Right lobe of liver (tissue), 6 donors: ENCODE data around the gene DCD. TPM values are rescaled to one million over a fixed set of nuclear protein-coding genes. Genes with fewer than 3 reads are reported as not detected.

Experiments used
- ATAC-seq, 4 donors: fragments of 200-7000 bp; cut with Tn5 transposase; one replicate each; pipeline ENCODE4 v1.9.1; 2020; ENCODE audit warnings: mild to moderate bottlenecking in 4 of 4, moderate library complexity in 4 of 4
- DNase-seq, 3 donors: peaks; one replicate each; pipeline ENCODE4 v3.0.0-alpha.2; 2020
- H3K27ac ChIP-seq, 3 donors: fragments of 200-600 bp; one replicate each; pipeline ENCODE4 v1.8.0; 2022
- H3K27me3 ChIP-seq, 2 donors: fragments of 200-600 bp; one replicate each; pipeline ENCODE4 v1.8.0; 2022
- H3K36me3 ChIP-seq, 4 donors: fragments of 200-600 bp; sonication (generic) in 1 of 4; one replicate each; pipeline versions ENCODE4 v1.5.1 to v1.8.0; 2017 to 2022; ENCODE audit warnings: control low read depth in 1 of 4
- H3K4me1 ChIP-seq, 4 donors: fragments of 200-600 bp; sonication (generic) in 1 of 4; one replicate each; pipeline versions ENCODE4 v1.5.1 to v1.8.0; 2017 to 2022; ENCODE audit warnings: control low read depth in 1 of 4
- H3K4me3 ChIP-seq, 3 donors: fragments of 200-600 bp; one replicate each; pipeline ENCODE4 v1.8.0; 2022
- H3K9me3 ChIP-seq, 4 donors: fragments of 200-600 bp; sonication (generic) in 1 of 4; one replicate each; pipeline versions ENCODE4 v1.5.1 to v1.8.0; 2017 to 2022; ENCODE audit warnings: control low read depth in 1 of 4
- CTCF ChIP-seq, 4 donors: fragments of 200-600 bp in 3 of 4; fragments of 450-650 bp in 1 of 4; IDR thresholded peaks; one replicate each; pipeline versions ENCODE4 v1.5.1 to v1.8.0; 2016 to 2022; ENCODE audit warnings: antibody characterized with exemption in 4 of 4, mild to moderate bottlenecking in 2 of 4
- POLR2A ChIP-seq: fragments of 450-650 bp; IDR thresholded peaks from one replicate; pipeline ENCODE4 v1.6.1; 2017; ENCODE audit warnings: antibody characterized with exemption, mild to moderate bottlenecking
- WGBS: methylation state at CpG from one replicate; pipeline ENCODE4 v1.1.6; 2018; ENCODE audit warnings: low coverage, low lambda C conversion rate; ENCODE audit not compliant: insufficient coverage; ENCODE audit errors: missing lambda C conversion rate; 5-methylcytosine and 5-hydroxymethylcytosine counted together
- intact Hi-C, 2 donors: fragments of 100-400 bp; cut with DNase I; formaldehyde crosslinking; loops; one replicate each; pipeline versions ENCODE4 v1.11.2 to v1.14.1; 2022
- total RNA-seq, 6 experiments: library from RNA; depleted of rRNA in 2 of 6; stranded (reverse); fragments of >200 nt in 2 of 6; fragmentation: NEBNext Ultra II Directional in 3 of 6; extraction: Animal tissue kit (Norgen Biotek cat#: 25700) in 3 of 6; gene quantifications; one replicate each; pipeline versions ENCODE4 v1.1.0 to v1.2.4, GENCODE V29; 2016 to 2023
- donor health status: DM: no; HTN: yes; CAD: no.
- donor health status: DM: no; HTN: no; CAD: no.
- donor health status: DM: no; HTN: no; CAD: no.
- donor health status: DM: no; HTN: yes; CAD: no.
- donor health status: DM: no; HTN: yes; CAD: no.

The DCD gene
- total RNA-seq, 6 experiments from 2014 or later, result not detected

- TF ChIP-seq CTCF (IDR thresholded peaks at IDR 0.05) (peak; percentile 51 to 79 (median 59)), POLR2A (no peak)
- no peak overlapping the region for H3K4me3 ChIP-seq
- H3K27ac ChIP-seq, result no peak overlapping the region
- H3K9me3 ChIP-seq, result no peaks in the 10 kb centered on the region
- H3K4me1 ChIP-seq, result peaks cover 0 to 13% (median 0%) of the 10 kb centered on the region in 4 donors
- DNase-seq, result peak in 2 of 3 donors; percentile 46 to 60
- no peaks in the 10 kb centered on the region for H3K36me3 ChIP-seq
- no peaks in the 10 kb centered on the region for H3K27me3 ChIP-seq
- WGBS, result 48% methylated on average over 15 of the region's 19 CpGs
- ATAC-seq, result peak; percentile 74 to 86 (median 80)
- intact Hi-C loops, result no loop called here
These were observed 10.4 kb upstream of the DCD start for GRCh38 chr12:54658306-54659264.

GRCh38 chr12:54657105-54657607, 9.0 kb upstream of the DCD start:
- 70% methylated on average over 6 of the region's 6 CpGs for WGBS
- H3K9me3 ChIP-seq, result no peaks in the 10 kb centered on the region
- H3K27me3 ChIP-seq, result no peaks in the 10 kb centered on the region
- intact Hi-C loops, result no loop called here
- no peak for TF ChIP-seq CTCF (IDR thresholded peaks at IDR 0.05)
- no peak for TF ChIP-seq POLR2A
- DNase-seq (no peak), ATAC-seq (no peak)
- H3K4me3 ChIP-seq, result no peak overlapping the region
- H3K36me3 ChIP-seq, result no peaks in the 10 kb centered on the region
- H3K27ac ChIP-seq, result no peak overlapping the region
- peaks cover 0 to 13% (median 0%) of the 10 kb centered on the region in 4 donors for H3K4me1 ChIP-seq

GRCh38 chr12:54654926-54655325, 6.8 kb upstream of the DCD start:
- Histone ChIP-seq H3K36me3 (no peaks in the 10 kb centered on the region), H3K27ac (no peak overlapping the region), H3K4me1 (no peaks in the 10 kb centered on the region), H3K4me3 (no peak overlapping the region), H3K9me3 (no peaks in the 10 kb centered on the region), H3K27me3 (no peaks in the 10 kb centered on the region)
- TF ChIP-seq POLR2A (no peak), CTCF (IDR thresholded peaks at IDR 0.05) (no peak)
- ATAC-seq (no peak), DNase-seq (no peak)
- WGBS, result 67% methylated on average over 2 of the region's 2 CpGs
- intact Hi-C loops, result no loop called here

- WGBS, result 65% methylated on average over 9 of the region's 9 CpGs
- ATAC-seq (no peak), DNase-seq (no peak)
- no peaks in the 10 kb centered on the region for H3K9me3 ChIP-seq
- H3K27me3 ChIP-seq, result no peaks in the 10 kb centered on the region
- no peak overlapping the region for H3K4me3 ChIP-seq
- no peaks in the 10 kb centered on the region for H3K36me3 ChIP-seq
- H3K4me1 ChIP-seq, result no peaks in the 10 kb centered on the region
- no peak overlapping the region for H3K27ac ChIP-seq
- intact Hi-C loops, result no loop called here
- TF ChIP-seq POLR2A (no peak), CTCF (IDR thresholded peaks at IDR 0.05) (no peak)
These were observed 4.9 kb upstream of the DCD start for GRCh38 chr12:54653025-54653424.
